Endothelial cell of umbilical vein (primary cell): ENCODE results near the gene PPFIBP2. TPM values are rescaled to one million over a fixed set of nuclear protein-coding genes. Genes with fewer than 3 reads are reported as not detected.

ENCODE experiments used
- BruUV-seq: library from RNA; stranded (reverse); fragments of 400-500 nt; replicated peaks from 2 replicates; lab custom pipeline; 2021; lab: Mats Ljungman, UMichigan
- CTCF ChIA-PET: fragments of 300-600, 350-600 bp; sonication (Branson Sonifier 250); formaldehyde crosslinking; loops from one replicate; lab custom pipeline; 2021; ENCODE audit warnings: antibody characterized with exemption, inconsistent platforms; lab: Charles Lee
- POLR2A ChIA-PET: fragments of 300-600, 350-600 bp; sonication (Branson Sonifier 250); formaldehyde crosslinking; loops from one replicate; lab custom pipeline; 2021; ENCODE audit warnings: antibody characterized with exemption, inconsistent platforms; lab: Charles Lee
- DNase-seq: peaks from one replicate; pipeline ENCODE4 v3.0.0-alpha.2; 2011; ENCODE audit warnings: low read depth, low spot score
- FAIRE-seq: peaks from 2 replicates; lab custom pipeline; 2011; peaks lifted over from hg19 to GRCh38; lab: Jason Lieb, UNC
- H2AFZ ChIP-seq: 2 replicates; pipeline ENCODE4 v1.6.0; 2012; ENCODE audit warnings: low read depth, low read length, control low read depth, inconsistent platforms
- H3K27ac ChIP-seq: 2 replicates; pipeline ENCODE4 v1.5.1; 2011; ENCODE audit warnings: low read depth, mild to moderate bottlenecking, control low read depth, low read length, moderate library complexity; ENCODE audit not compliant: insufficient read depth
- H3K27me3 ChIP-seq, 2 experiments: 2 replicates each; pipeline versions ENCODE4 v1.6.0 to v1.6.1; 2011; ENCODE audit warnings: low read length in 2 of 2, mixed read lengths in 1 of 2; ENCODE audit not compliant: control insufficient read depth in 2 of 2, insufficient read depth in 2 of 2
- H3K36me3 ChIP-seq, 2 experiments: 2 replicates in 1 of 2; 3 replicates in 1 of 2; pipeline ENCODE4 v1.5.1; 2011; ENCODE audit warnings: low read length in 2 of 2, mild to moderate bottlenecking in 1 of 2, moderate library complexity in 1 of 2; ENCODE audit not compliant: control insufficient read depth in 2 of 2, insufficient read depth in 2 of 2; ENCODE audit errors: extremely low read depth in 1 of 2
- H3K4me1 ChIP-seq: 3 replicates; pipeline ENCODE4 v1.5.1; 2011; ENCODE audit warnings: mild to moderate bottlenecking, low read length; ENCODE audit not compliant: control insufficient read depth, insufficient read depth; ENCODE audit errors: extremely low read depth
- H3K4me2 ChIP-seq: 2 replicates; pipeline ENCODE4 v1.6.1; 2011; ENCODE audit warnings: low read length, control low read depth, mixed read lengths; ENCODE audit not compliant: insufficient read depth
- H3K4me3 ChIP-seq, 3 experiments: fragments of 200-600 bp in 1 of 3; sonication (generic), shearing (Covaris generic) in 1 of 3; replicated peaks in 1 of 3; 2 replicates each; pipeline ENCODE4 v1.5.1; 2011 to 2016; ENCODE audit warnings: control low read depth in 3 of 3, low read length in 3 of 3, mild to moderate bottlenecking in 2 of 3, inconsistent platforms in 1 of 3, low read depth in 1 of 3, moderate library complexity in 1 of 3; ENCODE audit not compliant: insufficient read depth in 1 of 3
- H3K79me2 ChIP-seq: 2 replicates; pipeline ENCODE4 v1.6.0; 2012; ENCODE audit warnings: low read length, inconsistent platforms; ENCODE audit not compliant: control insufficient read depth, insufficient read depth
- H3K9ac ChIP-seq: replicated peaks from 2 replicates; pipeline ENCODE3; 2011; ENCODE audit warnings: low read length, control low read depth; ENCODE audit not compliant: insufficient read depth; ENCODE audit errors: extremely low read depth
- H3K9me1 ChIP-seq: replicated peaks from 3 replicates; pipeline ENCODE4 v1.6.0; 2011; ENCODE audit warnings: mild to moderate bottlenecking, low read length; ENCODE audit not compliant: control insufficient read depth, insufficient read depth; ENCODE audit errors: extremely low read depth
- H3K9me3 ChIP-seq: replicated peaks from 2 replicates; pipeline ENCODE4 v1.5.1; 2012; ENCODE audit warnings: low read length, inconsistent platforms; ENCODE audit not compliant: control insufficient read depth, insufficient read depth
- H4K20me1 ChIP-seq: replicated peaks from 2 replicates; pipeline ENCODE3; 2011; ENCODE audit warnings: mild to moderate bottlenecking, low read length; ENCODE audit not compliant: control insufficient read depth, insufficient read depth; ENCODE audit errors: extremely low read depth
- CTCF ChIP-seq, 2 donors: IDR thresholded peaks; 1 replicate in 1 of 2; 2 replicates in 1 of 2; pipeline ENCODE4 v1.5.1; 2011; ENCODE audit warnings: low read length in 2 of 2, mild to moderate bottlenecking in 2 of 2, moderate library complexity in 2 of 2, control low read depth in 1 of 2, inconsistent platforms in 1 of 2, low read depth in 1 of 2; ENCODE audit not compliant: insufficient read depth in 1 of 2; ENCODE audit errors: extremely low read depth in 1 of 2
- EZH2 ChIP-seq: IDR thresholded peaks from 2 replicates; pipeline ENCODE4 v1.6.1; 2012; ENCODE audit warnings: borderline replicate concordance, low read depth, mild to moderate bottlenecking, moderate library complexity, low read length, inconsistent platforms; ENCODE audit not compliant: severe bottlenecking
- FOS ChIP-seq: IDR thresholded peaks from 2 replicates; pipeline ENCODE4 v1.6.1; 2011; ENCODE audit warnings: mild to moderate bottlenecking, low read length, moderate library complexity, borderline replicate concordance; ENCODE audit not compliant: insufficient read depth
- JUN ChIP-seq: IDR thresholded peaks from 2 replicates; pipeline ENCODE4 v1.6.1; 2011; ENCODE audit warnings: borderline replicate concordance, low read depth; ENCODE audit not compliant: insufficient read length, insufficient read depth
- dilution Hi-C: fragments of 300-500 bp; cut with MboI; formaldehyde crosslinking; loops from one replicate; pipeline ENCODE4 v1.15.0; 2019; ENCODE audit warnings: low sequenced_read_pairs; ENCODE audit not compliant: extremely low pct_ligation_motif_present
- intact Hi-C: fragments of 100-400 bp; cut with micrococcal nuclease; formaldehyde crosslinking; loops from one replicate; pipeline ENCODE4 v1.10.0; 2022
- polyA plus RNA-seq, 4 experiments: library from polyadenylated mRNA; depleted of rRNA in 3 of 4; stranded (reverse) in 3 of 4; unstranded in 1 of 4; fragments of >200 nt; gene quantifications; 2 replicates each; pipeline versions ENCODE4 v1.2.1 to v1.2.3, GENCODE V29; 2011 to 2012; ENCODE audit warnings: missing spikeins in 1 of 4
- total RNA-seq: library from RNA; stranded (reverse); gene quantifications from 2 replicates; pipeline ENCODE4 v1.2.3, GENCODE V29; 2021

Gene PPFIBP2
- total and polyA plus RNA-seq, 2 donors (not counting 3 experiments of a cell fraction or from before 2014, with no cell fraction given) = 1.3 to 4.0 TPM

GRCh38 chr11:7637447-7638157, 123.8 kb downstream of the PPFIBP2 start:
- FAIRE-seq (peak; percentile 70), DNase-seq (peak; percentile 62)
- TF ChIP-seq JUN = peak; percentile 72
- TF ChIP-seq CTCF (IDR thresholded peaks at IDR 0.05; ENCODE audit: extremely low read depth in 1 of 2, insufficient read depth in 1 of 2, low read depth in 1 of 2, low read length in 2 of 2) = no peak
- TF ChIP-seq FOS = peak; percentile 57
- TF ChIP-seq EZH2 = no peak
- Histone ChIP-seq H3K27me3 (no peaks in the 10 kb centered on the region), H3K4me1 (peaks cover 10% of the 10 kb centered on the region), H3K4me2 (no peak overlapping the region), H3K36me3 (no peaks in the 10 kb centered on the region), H3K27ac (peak overlapping the region; percentile 19), H2AFZ (no peak overlapping the region), H3K9me3 (no peaks in the 10 kb centered on the region), H3K4me3 (no peak overlapping the region), H3K9me1 (no peaks in the 10 kb centered on the region), H3K9ac (no peak overlapping the region), H4K20me1 (no peaks in the 10 kb centered on the region), H3K79me2 (no peaks in the 10 kb centered on the region)
- ChIA-PET POLR2A (interaction anchor here (1.4 kb wide), 1 partner anchor 32 kb away, joined by 6 read pairs; no protein-coding TSS in a partner anchor), CTCF (interaction anchor here (0.7 to 3.4 kb wide), 12 partner anchors 8 to 539 kb away, joined by 3 to 22 read pairs (median 4); no protein-coding TSS in a partner anchor)
- BruUV-seq = no TSS peak
- intact Hi-C loops = no loop called here
- dilution Hi-C loops = no loop called here
